Measurements from ENCODE around the gene CASR. TPM values are rescaled to one million over a fixed set of nuclear protein-coding genes. Genes with fewer than 3 reads are reported as not detected.

Gene CASR
- total and polyA plus RNA-seq, 2 of the 4 experiments (the other 2 are of a cell fraction), result not detected

DNA sequence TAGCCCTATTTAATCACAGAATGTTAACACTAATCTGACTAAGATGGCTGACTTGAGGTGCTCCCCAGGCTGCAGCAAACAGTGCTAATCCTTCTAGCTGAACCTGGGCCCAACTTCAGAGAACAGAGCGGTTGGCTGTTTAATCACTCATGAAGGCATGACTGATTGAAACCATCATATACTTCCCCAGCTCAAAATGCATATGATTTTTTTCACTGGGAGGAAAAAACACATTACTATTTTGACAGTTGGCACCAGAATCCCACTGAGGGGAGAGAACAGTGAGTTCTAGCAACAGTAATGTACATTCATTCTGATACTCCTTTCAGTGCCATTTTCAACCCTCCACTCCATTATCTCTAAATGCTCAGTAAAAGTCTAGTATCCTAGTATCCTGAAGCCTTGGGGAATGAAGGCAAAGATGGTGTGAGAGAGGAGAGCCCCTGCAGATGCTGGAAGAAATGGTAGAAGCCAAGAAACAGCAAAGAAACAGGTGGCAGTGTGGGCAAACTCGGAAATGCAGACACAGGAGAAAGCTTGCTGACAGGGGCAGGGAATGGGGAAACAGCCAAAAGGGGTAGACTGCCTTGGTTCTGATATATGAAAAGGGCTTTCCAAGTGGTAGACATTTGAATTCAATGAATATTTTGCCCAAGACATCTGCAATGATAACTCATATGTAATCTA is 34.4 kb upstream of the CASR start:
- Histone ChIP-seq H4K20me1 (ENCODE audit: insufficient read depth, low read length) (no peaks in the 10 kb centered on the region), H3K18ac (ENCODE audit: low read depth, low read length) (no peak overlapping the region), H4K8ac (ENCODE audit: low read depth in 2 of 2, low read length in 2 of 2) (no peak overlapping the region), H3K9me3 (ENCODE audit: control insufficient read depth, insufficient read depth, low read length) (peaks cover 5% of the 10 kb centered on the region), H3K4ac (ENCODE audit: low read depth, low read length) (no peak overlapping the region), H3K79me1 (ENCODE audit: low read depth in 1 of 2, low read length in 2 of 2) (no peaks in the 10 kb centered on the region), H3K27ac (ENCODE audit: insufficient read depth, low read length) (no peak overlapping the region), H2BK120ac (ENCODE audit: low read depth, low read length) (no peak overlapping the region), H3K4me2 (ENCODE audit: low read depth, low read length) (no peak overlapping the region), H4K91ac (ENCODE audit: insufficient read depth, low read depth, low read length) (no peak overlapping the region), H3K9me1 (ENCODE audit: insufficient read depth, low read length) (no peaks in the 10 kb centered on the region), H3K4me3 (ENCODE audit: insufficient read depth, low read depth, low read length) (no peak overlapping the region), H3K14ac (replicated peaks; ENCODE audit: low read depth, low read length) (no peak overlapping the region), H2BK15ac (ENCODE audit: low read depth, low read length) (no peak overlapping the region), H2AFZ (replicated peaks; ENCODE audit: low read length, poor library complexity) (no peak overlapping the region), H2BK20ac (ENCODE audit: low read depth, low read length) (no peak overlapping the region), H3K56ac (ENCODE audit: extremely low read depth, insufficient read depth, low read length) (no peak overlapping the region), H2AK9ac (replicated peaks; ENCODE audit: low read depth, low read length, poor library complexity) (no peak overlapping the region), H3K23ac (ENCODE audit: low read depth, low read length) (no peak overlapping the region), H3K27me3 (ENCODE audit: control insufficient read depth, insufficient read depth, low read length) (no peaks in the 10 kb centered on the region), H4K5ac (ENCODE audit: low read depth, low read length) (no peak overlapping the region), H3K4me1 (ENCODE audit: control insufficient read depth, insufficient read depth, low read length) (no peaks in the 10 kb centered on the region), H3K9ac (ENCODE audit: low read depth, low read length) (no peak overlapping the region), H2BK5ac (ENCODE audit: low read depth, low read length, poor library complexity, severe bottlenecking) (no peak overlapping the region), H2AK5ac (ENCODE audit: low read depth, low read length) (no peak overlapping the region), H3K36me3 (ENCODE audit: control insufficient read depth, insufficient read depth, low read length) (no peaks in the 10 kb centered on the region)
- WGBS, 2 experiments (ENCODE audit: extremely low coverage in 2 of 2, insufficient read length in 1 of 2), result 0% methylated on average over 1 of the region's 2 CpGs; no CpG with 5 or more reads in 1 of the 2 experiments
- CTCF ChIA-PET, result interaction anchor here (1.0 kb wide), 1 partner anchor 22 kb away, joined by 3 read pairs; no protein-coding TSS in a partner anchor
- ATAC-seq (ENCODE audit: low read depth) (no peak), DNase-seq (no peak)
- TF ChIP-seq NFE2L2 (IDR thresholded peaks at IDR 0.05; ENCODE audit: low read depth, low read length) (no peak), SMC3 (IDR thresholded peaks at IDR 0.05; ENCODE audit: low read depth, low read length) (no peak), FOS (IDR thresholded peaks at IDR 0.05; ENCODE audit: low read depth, low read length) (no peak), POLR2A (IDR thresholded peaks at IDR 0.05; ENCODE audit: low read depth, low read length) (no peak), MAZ (IDR thresholded peaks at IDR 0.05; ENCODE audit: borderline replicate concordance, low read depth, low read length) (no peak), CEBPB (IDR thresholded peaks at IDR 0.05; ENCODE audit: low read depth, low read length) (no peak), MXI1 (IDR thresholded peaks at IDR 0.05; ENCODE audit: borderline replicate concordance, low read depth, low read length) (no peak), RFX5 (IDR thresholded peaks at IDR 0.05; ENCODE audit: low read depth, low read length) (no peak), RAD21 (IDR thresholded peaks at IDR 0.05; ENCODE audit: low read length) (no peak), CHD1 (IDR thresholded peaks at IDR 0.05; ENCODE audit: low read depth, low read length) (no peak), MAFK (IDR thresholded peaks at IDR 0.05; ENCODE audit: low read depth, low read length) (no peak)
- TF ChIP-seq, protein P1, sequence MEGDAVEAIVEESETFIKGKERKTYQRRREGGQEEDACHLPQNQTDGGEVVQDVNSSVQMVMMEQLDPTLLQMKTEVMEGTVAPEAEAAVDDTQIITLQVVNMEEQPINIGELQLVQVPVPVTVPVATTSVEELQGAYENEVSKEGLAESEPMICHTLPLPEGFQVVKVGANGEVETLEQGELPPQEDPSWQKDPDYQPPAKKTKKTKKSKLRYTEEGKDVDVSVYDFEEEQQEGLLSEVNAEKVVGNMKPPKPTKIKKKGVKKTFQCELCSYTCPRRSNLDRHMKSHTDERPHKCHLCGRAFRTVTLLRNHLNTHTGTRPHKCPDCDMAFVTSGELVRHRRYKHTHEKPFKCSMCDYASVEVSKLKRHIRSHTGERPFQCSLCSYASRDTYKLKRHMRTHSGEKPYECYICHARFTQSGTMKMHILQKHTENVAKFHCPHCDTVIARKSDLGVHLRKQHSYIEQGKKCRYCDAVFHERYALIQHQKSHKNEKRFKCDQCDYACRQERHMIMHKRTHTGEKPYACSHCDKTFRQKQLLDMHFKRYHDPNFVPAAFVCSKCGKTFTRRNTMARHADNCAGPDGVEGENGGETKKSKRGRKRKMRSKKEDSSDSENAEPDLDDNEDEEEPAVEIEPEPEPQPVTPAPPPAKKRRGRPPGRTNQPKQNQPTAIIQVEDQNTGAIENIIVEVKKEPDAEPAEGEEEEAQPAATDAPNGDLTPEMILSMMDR (conservative IDR thresholded peaks at IDR 0.05; ENCODE audit: low read depth, low read length), result no peak
- TF ChIP-seq, protein P2, sequence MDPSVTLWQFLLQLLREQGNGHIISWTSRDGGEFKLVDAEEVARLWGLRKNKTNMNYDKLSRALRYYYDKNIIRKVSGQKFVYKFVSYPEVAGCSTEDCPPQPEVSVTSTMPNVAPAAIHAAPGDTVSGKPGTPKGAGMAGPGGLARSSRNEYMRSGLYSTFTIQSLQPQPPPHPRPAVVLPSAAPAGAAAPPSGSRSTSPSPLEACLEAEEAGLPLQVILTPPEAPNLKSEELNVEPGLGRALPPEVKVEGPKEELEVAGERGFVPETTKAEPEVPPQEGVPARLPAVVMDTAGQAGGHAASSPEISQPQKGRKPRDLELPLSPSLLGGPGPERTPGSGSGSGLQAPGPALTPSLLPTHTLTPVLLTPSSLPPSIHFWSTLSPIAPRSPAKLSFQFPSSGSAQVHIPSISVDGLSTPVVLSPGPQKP (IDR thresholded peaks at IDR 0.05; ENCODE audit: borderline replicate concordance, low read depth, low read length), result no peak
- TF ChIP-seq, protein P3, sequence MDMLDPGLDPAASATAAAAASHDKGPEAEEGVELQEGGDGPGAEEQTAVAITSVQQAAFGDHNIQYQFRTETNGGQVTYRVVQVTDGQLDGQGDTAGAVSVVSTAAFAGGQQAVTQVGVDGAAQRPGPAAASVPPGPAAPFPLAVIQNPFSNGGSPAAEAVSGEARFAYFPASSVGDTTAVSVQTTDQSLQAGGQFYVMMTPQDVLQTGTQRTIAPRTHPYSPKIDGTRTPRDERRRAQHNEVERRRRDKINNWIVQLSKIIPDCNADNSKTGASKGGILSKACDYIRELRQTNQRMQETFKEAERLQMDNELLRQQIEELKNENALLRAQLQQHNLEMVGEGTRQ (IDR thresholded peaks at IDR 0.05; ENCODE audit: low read depth, low read length), result no peak
- BruUV-seq (replicated peaks), result no TSS peak
- in situ Hi-C loops (cut with MboI; ENCODE audit: low sequenced_read_pairs) (no loop called here), intact Hi-C loops (cut with micrococcal nuclease) (no loop called here), dilution Hi-C loops (cut with HindIII; ENCODE audit: low sequenced_read_pairs, unreplicated experiment) (no loop called here)
- POLR2A ChIA-PET (ENCODE audit: unreplicated experiment), result no interaction called here

All from IMR-90 (cell line).